K562 (cell line): ENCODE results near the gene FAM83G. TPM values are rescaled to one million over a fixed set of nuclear protein-coding genes. Genes with fewer than 3 reads are reported as not detected.

Experiments used
- ATAC-seq: fragments of 200-7000 bp; cut with Tn5 transposase; 3 replicates; pipeline ENCODE4 v1.9.1; 2020; ENCODE audit warnings: moderate library complexity
- Bru-seq: library from RNA; stranded (reverse); fragments of 400-500 nt; gene quantifications from one replicate; lab custom pipeline; 2021; lab: Mats Ljungman, UMichigan
- BruChase-seq, 2 experiments: library from RNA; stranded (reverse); fragments of 400-500 nt; gene quantifications; one replicate each; lab custom pipeline; 2021; lab: Mats Ljungman, UMichigan
- BruUV-seq: library from RNA; stranded (reverse); fragments of 400-500 nt; replicated peaks from 2 replicates; lab custom pipeline; 2021; lab: Mats Ljungman, UMichigan
- CTCF ChIA-PET: fragments of 300-600 bp; formaldehyde crosslinking; extraction: SDS; loops from one replicate; lab custom pipeline; 2021; ENCODE audit warnings: low intra/inter-chr PET ratio; lab: Yijun Ruan, JAX
- POLR2A ChIA-PET: fragments of 300-600, 350-650 bp; sonication (Branson Sonifier 250); formaldehyde crosslinking; extraction: SDS; loops from one replicate; lab custom pipeline; 2021; ENCODE audit warnings: antibody characterized with exemption, inconsistent platforms; lab: Yijun Ruan, JAX
- DNase-seq, 4 experiments: peaks; one replicate each; pipeline versions ENCODE4 v3.0.0 to v3.0.0-alpha.2; 2011 to 2018; ENCODE audit warnings: low spot score in 3 of 4, mixed read lengths in 3 of 4; ENCODE audit errors: extremely low read depth in 1 of 4
- FAIRE-seq: peaks from 2 replicates; lab custom pipeline; 2011; peaks lifted over from hg19 to GRCh38; lab: Jason Lieb, UNC
- H2AFZ ChIP-seq: 2 replicates; pipeline ENCODE4 v1.6.0; 2011; ENCODE audit warnings: low read depth, low read length, control low read depth, inconsistent platforms
- H3K27ac ChIP-seq: fragments of 200-600 bp; 3 replicates; pipeline ENCODE4 v1.8.0; 2011; ENCODE audit warnings: low read depth, mild to moderate bottlenecking, control low read depth, inconsistent platforms, low read length, moderate library complexity, mixed read lengths; ENCODE audit errors: extremely low read depth
- H3K27me3 ChIP-seq, 2 experiments: fragments of 300-600 bp in 1 of 2; 2 replicates in 1 of 2; 3 replicates in 1 of 2; pipeline versions ENCODE4 v1.6.0 to v1.8.0; 2011; ENCODE audit warnings: inconsistent platforms in 2 of 2, low read length in 2 of 2, mild to moderate bottlenecking in 1 of 2, mixed read lengths in 1 of 2, moderate library complexity in 1 of 2; ENCODE audit not compliant: control insufficient read depth in 2 of 2, insufficient read depth in 2 of 2
- H3K36me3 ChIP-seq: fragments of 300-600 bp; 3 replicates; pipeline ENCODE4 v1.8.0; 2011; ENCODE audit warnings: mild to moderate bottlenecking, low read length, inconsistent platforms; ENCODE audit not compliant: control insufficient read depth, insufficient read depth
- H3K4me1 ChIP-seq, 2 experiments: fragments of 200-600 bp in 1 of 2; replicated peaks in 1 of 2; 2 replicates in 1 of 2; 3 replicates in 1 of 2; pipeline versions ENCODE4 v1.5.1 to v1.8.0; 2011; ENCODE audit warnings: inconsistent platforms in 2 of 2, low read length in 2 of 2, mild to moderate bottlenecking in 1 of 2, mixed read lengths in 1 of 2, moderate library complexity in 1 of 2; ENCODE audit not compliant: control insufficient read depth in 2 of 2, insufficient read depth in 2 of 2
- H3K4me2 ChIP-seq: 2 replicates; pipeline ENCODE4 v1.6.1; 2011; ENCODE audit warnings: low read length, control low read depth, inconsistent platforms, mixed read lengths; ENCODE audit not compliant: insufficient read depth
- H3K4me3 ChIP-seq: fragments of 200-600 bp; sonication (generic), shearing (Covaris generic); 2 replicates; pipeline ENCODE4 v1.5.1; 2016; ENCODE audit warnings: control low read depth, inconsistent platforms
- H3K79me2 ChIP-seq: fragments of 200-600 bp; 3 replicates; pipeline ENCODE4 v1.8.0; 2011; ENCODE audit warnings: low read length, inconsistent platforms; ENCODE audit not compliant: control insufficient read depth, insufficient read depth
- H3K9ac ChIP-seq, 2 experiments: 2 replicates each; pipeline versions ENCODE4 v1.6.0 to v1.6.1; 2011; ENCODE audit warnings: low read depth in 2 of 2, low read length in 2 of 2, control low read depth in 1 of 2, inconsistent platforms in 1 of 2, mild to moderate bottlenecking in 1 of 2, mixed read lengths in 1 of 2; ENCODE audit not compliant: insufficient read depth in 1 of 2
- H3K9me1 ChIP-seq: one replicate; pipeline ENCODE4 v1.6.0; 2011; ENCODE audit warnings: inconsistent platforms, mild to moderate bottlenecking, low read length, moderate library complexity; ENCODE audit not compliant: control insufficient read depth, insufficient read depth
- H3K9me3 ChIP-seq: replicated peaks from 2 replicates; pipeline ENCODE4 v1.5.1; 2011; ENCODE audit warnings: low read depth, low read length, inconsistent platforms; ENCODE audit not compliant: control insufficient read depth, insufficient read depth
- H4K20me1 ChIP-seq: replicated peaks from 2 replicates; pipeline ENCODE4 v1.6.1; 2011; ENCODE audit warnings: low read length, inconsistent platforms, mixed read lengths; ENCODE audit not compliant: control insufficient read depth, insufficient read depth
- BCOR ChIP-seq: fragments of 450-650 bp; IDR thresholded peaks from 2 replicates; pipeline ENCODE4 v1.6.1; 2016
- CC2D1A ChIP-seq: fragments of 450-650 bp; IDR thresholded peaks from 2 replicates; pipeline ENCODE4 v1.6.1; 2017; ENCODE audit warnings: mild to moderate bottlenecking
- ELF4 ChIP-seq: fragments of 450-650 bp; formaldehyde crosslinking; IDR thresholded peaks from 2 replicates; pipeline ENCODE4 v1.4.0; 2022; ENCODE audit warnings: missing genetic modification characterization
- FOXJ3 ChIP-seq: sonication (generic); formaldehyde crosslinking; IDR thresholded peaks from 2 replicates; pipeline ENCODE4 v1.4.0; 2020; ENCODE audit warnings: mild to moderate bottlenecking, missing genetic modification reagents
- GTF2E2 ChIP-seq: fragments of 200-800 bp; sonication (Bioruptor generic); IDR thresholded peaks from 2 replicates; pipeline ENCODE4 v1.6.1; 2016; ENCODE audit warnings: missing genetic modification characterization, missing compliant biosample characterization
- HDAC3 ChIP-seq: fragments of 450-650 bp; IDR thresholded peaks from 2 replicates; pipeline ENCODE4 v1.6.1; 2018; ENCODE audit warnings: borderline replicate concordance, mild to moderate bottlenecking, moderate library complexity; ENCODE audit not compliant: partially characterized antibody
- KDM1A ChIP-seq, 2 experiments: fragments of 450-650 bp; IDR thresholded peaks; 2 replicates each; pipeline ENCODE4 v1.6.1; 2016; ENCODE audit warnings: mild to moderate bottlenecking in 2 of 2
- NCOR1 ChIP-seq: fragments of 450-650 bp; IDR thresholded peaks from 2 replicates; pipeline ENCODE4 v1.6.1; 2016; ENCODE audit warnings: mild to moderate bottlenecking, moderate library complexity
- NFE2 ChIP-seq: IDR thresholded peaks from 2 replicates; pipeline ENCODE4 v1.6.1; 2014; ENCODE audit warnings: antibody characterized with exemption, low read depth
- RAD51 ChIP-seq: fragments of 450-650 bp; IDR thresholded peaks from 2 replicates; pipeline ENCODE4 v1.7.1; 2016; ENCODE audit warnings: low read depth, mild to moderate bottlenecking, borderline replicate concordance
- SMARCA4 ChIP-seq: fragments of 450-650 bp; IDR thresholded peaks from 2 replicates; pipeline ENCODE4 v1.6.1; 2016
- SRSF9 ChIP-seq: fragments of 200-400 bp; formaldehyde crosslinking; IDR thresholded peaks from 2 replicates; pipeline ENCODE4 v1.6.1; 2017; ENCODE audit warnings: low read depth, low read length, borderline replicate concordance
- ZNF583 ChIP-seq: fragments of 250-450 bp; sonication (Bioruptor Pico); IDR thresholded peaks from 2 replicates; pipeline ENCODE4 v1.4.0; 2020
- WGBS: fragments of 100-300 bp; shearing (Covaris generic); methylation state at CpG from one replicate; pipeline ENCODE4 v1.1.6; 2016; ENCODE audit warnings: low coverage, mixed read lengths; ENCODE audit not compliant: insufficient coverage; ENCODE audit errors: missing lambda C conversion rate; 5-methylcytosine and 5-hydroxymethylcytosine counted together
- in situ Hi-C: fragments of 300-500 bp; cut with MboI; formaldehyde crosslinking; loops from 4 replicates; pipeline ENCODE4 v1.15.0; 2018; ENCODE audit warnings: inconsistent platforms, mixed read lengths
- intact Hi-C: fragments of 100-400 bp; cut with micrococcal nuclease; formaldehyde crosslinking; loops from 2 replicates; pipeline ENCODE4 v1.14.2; 2022
- long read RNA-seq, 3 experiments: library from polyadenylated mRNA in 2 of 3; library from RNA in 1 of 3; unstranded in 2 of 3; stranded (forward) in 1 of 3; transcript quantifications; one replicate each; pipeline ENCODE4 v2.0.0, GENCODE V29; 2019 to 2022
- polyA minus RNA-seq, 3 experiments: library from RNA; depleted of rRNA, polyadenylated mRNA; stranded (reverse); fragments of >200 nt; gene quantifications; 2 replicates each; pipeline ENCODE4 v1.2.3, GENCODE V29; 2011
- polyA plus RNA-seq, 8 experiments: library from polyadenylated mRNA; depleted of rRNA in 4 of 8; stranded (reverse) in 5 of 8; unstranded in 3 of 8; fragments of >200 nt; fragmentation: Nextera tagmentation in 2 of 8; fragmentation: Illumina TruSeq in 1 of 8; extraction: Ambion mirVana in 2 of 8; extraction: Trizol in 1 of 8; gene quantifications; 2 replicates each; pipeline versions ENCODE4 v1.2.1 to v1.2.3, GENCODE V29; 2011 to 2014; ENCODE audit warnings: inconsistent platforms in 1 of 8, missing spikeins in 1 of 8
- total RNA-seq, 7 experiments: library from RNA; depleted of rRNA in 6 of 7; stranded (reverse); fragments of >200 nt in 6 of 7; fragmentation: Illumina TruSeq in 2 of 7; extraction: Trizol in 2 of 7; gene quantifications; 2 replicates each; pipeline versions ENCODE4 v1.2.1 to v1.2.3, GENCODE V29; 2011 to 2021; ENCODE audit warnings: low replicate concordance in 1 of 7
- TF ChIP-seq, protein P1 (sequence below), 2 experiments: fragments of 450-650 bp; conservative IDR thresholded peaks; 2 replicates each; pipeline ENCODE4 v1.6.1; 2017; ENCODE audit warnings: mild to moderate bottlenecking in 2 of 2, moderate library complexity in 2 of 2

Gene FAM83G, protein sequence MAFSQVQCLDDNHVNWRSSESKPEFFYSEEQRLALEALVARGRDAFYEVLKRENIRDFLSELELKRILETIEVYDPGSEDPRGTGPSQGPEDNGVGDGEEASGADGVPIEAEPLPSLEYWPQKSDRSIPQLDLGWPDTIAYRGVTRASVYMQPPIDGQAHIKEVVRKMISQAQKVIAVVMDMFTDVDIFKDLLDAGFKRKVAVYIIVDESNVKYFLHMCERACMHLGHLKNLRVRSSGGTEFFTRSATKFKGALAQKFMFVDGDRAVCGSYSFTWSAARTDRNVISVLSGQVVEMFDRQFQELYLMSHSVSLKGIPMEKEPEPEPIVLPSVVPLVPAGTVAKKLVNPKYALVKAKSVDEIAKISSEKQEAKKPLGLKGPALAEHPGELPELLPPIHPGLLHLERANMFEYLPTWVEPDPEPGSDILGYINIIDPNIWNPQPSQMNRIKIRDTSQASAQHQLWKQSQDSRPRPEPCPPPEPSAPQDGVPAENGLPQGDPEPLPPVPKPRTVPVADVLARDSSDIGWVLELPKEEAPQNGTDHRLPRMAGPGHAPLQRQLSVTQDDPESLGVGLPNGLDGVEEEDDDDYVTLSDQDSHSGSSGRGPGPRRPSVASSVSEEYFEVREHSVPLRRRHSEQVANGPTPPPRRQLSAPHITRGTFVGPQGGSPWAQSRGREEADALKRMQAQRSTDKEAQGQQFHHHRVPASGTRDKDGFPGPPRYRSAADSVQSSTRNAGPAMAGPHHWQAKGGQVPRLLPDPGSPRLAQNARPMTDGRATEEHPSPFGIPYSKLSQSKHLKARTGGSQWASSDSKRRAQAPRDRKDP
- total RNA-seq (2011; cell fraction: chromatin; rRNA removed; ENCODE audit: low replicate concordance): 8.8 and 26.9 TPM in 2 replicates
- 22.8 and 25.7 TPM in 2 replicates for total RNA-seq (2011; cell fraction: nucleolus; rRNA removed)
- total RNA-seq (2011; cell fraction: nucleoplasm; rRNA removed): 11.5 and 13.5 TPM in 2 replicates
- 7.6 and 12.9 TPM in 2 replicates for total RNA-seq (2014; rRNA removed)
- total RNA-seq (2014; rRNA removed; fragmentation: Illumina TruSeq; extraction: Trizol): 1.9 and 2.3 TPM in 2 replicates
- 4.2 and 5.6 TPM in 2 replicates for total RNA-seq (2015; rRNA removed; fragmentation: Illumina TruSeq; extraction: Trizol)
- total RNA-seq (2021): 9.1 and 10.3 TPM in 2 replicates
- polyA plus RNA-seq (2011; rRNA removed): 3.4 and 4.2 TPM in 2 replicates
- 3.5 and 6.6 TPM in 2 replicates for polyA plus RNA-seq (2011; cell fraction: cytosol; rRNA removed)
- polyA plus RNA-seq (2011; cell fraction: nucleus; rRNA removed): 9.7 and 20.5 TPM in 2 replicates
- polyA plus RNA-seq (2012): 4.2 and 5.3 TPM in 2 replicates
- polyA plus RNA-seq (2014; fragmentation: Illumina TruSeq; extraction: Trizol): 4.8 and 6.5 TPM in 2 replicates
- under 1 TPM in 1 of 2 experiments, not detected in 1; 0.04 TPM for polyA plus RNA-seq (2014; fragmentation: Nextera tagmentation; extraction: Ambion mirVana)
- 5.5 and 5.7 TPM in 2 replicates for polyA plus RNA-seq (2014; rRNA removed)
- polyA minus RNA-seq (2011; rRNA and poly(A)+ RNA removed): 3.2 and 4.8 TPM in 2 replicates
- 5.2 and 5.4 TPM in 2 replicates for polyA minus RNA-seq (2011; cell fraction: cytosol; rRNA and poly(A)+ RNA removed)
- 7.1 and 7.9 TPM in 2 replicates for polyA minus RNA-seq (2011; cell fraction: nucleus; rRNA and poly(A)+ RNA removed)
- percentile 55 among the genes with signal in this experiment for Bru-seq, nascent RNA
- percentile 53 among the genes with signal in this experiment for BruChase-seq, experiment 1, labeled RNA remaining after a 2-hour chase
- percentile 53 among the genes with signal in this experiment for BruChase-seq, experiment 2, labeled RNA remaining after a 6-hour chase
- long read RNA-seq, experiment 1, partial matches to known transcripts: 45 of 50 reads
- long read RNA-seq, experiment 1, other reads (novel, unspliced or antisense): 5 of 50 reads
- long read RNA-seq, experiment 2, full-length matches to known transcripts: 7 of 11 reads
- long read RNA-seq, experiment 2, partial matches to known transcripts: 1 of 11 reads
- long read RNA-seq, experiment 2, other reads (novel, unspliced or antisense): 3 of 11 reads
- long read RNA-seq, experiment 3, partial matches to known transcripts: 1 of 3 reads
- long read RNA-seq, experiment 3, other reads (novel, unspliced or antisense): 2 of 3 reads

DNA sequence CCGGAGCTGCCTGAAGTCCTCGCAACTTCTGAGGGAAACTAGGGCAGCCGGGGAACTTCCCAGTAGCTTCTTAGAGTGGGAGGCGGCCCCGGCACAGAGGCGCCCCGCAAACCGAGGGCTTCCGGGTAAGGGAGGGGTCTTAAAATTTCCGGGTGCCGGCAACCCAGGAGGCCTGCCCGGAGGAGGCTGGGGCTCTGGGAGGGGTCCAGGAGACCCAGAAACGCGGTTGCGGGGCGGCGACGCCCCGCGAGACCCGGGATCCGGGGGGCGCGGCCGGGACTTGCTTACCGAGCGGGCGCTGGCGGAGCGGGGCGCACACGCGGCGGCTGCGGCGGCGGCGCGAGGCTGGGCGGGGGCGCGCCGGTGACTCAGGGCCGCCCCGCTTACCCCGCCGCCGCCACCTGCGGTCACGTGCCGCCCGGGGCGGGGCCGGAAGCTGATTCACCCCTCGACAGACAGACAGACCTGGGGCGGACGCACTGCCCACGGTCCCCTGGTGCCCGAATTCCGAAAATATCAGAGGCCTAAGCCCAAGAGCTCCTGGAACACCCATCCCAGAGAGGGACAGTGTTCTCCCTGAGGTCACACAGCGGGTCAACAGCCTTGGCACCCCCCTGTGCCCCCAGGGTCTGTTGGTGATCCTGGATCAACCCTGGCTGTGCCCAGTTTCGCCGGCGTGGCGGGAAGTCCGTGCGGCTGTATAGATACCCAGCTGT is at the start of gene FAM83G:
FAM83G (minus strand) TSS at position 344 of the 716 bp plus-strand sequence. CDS start 723 bp downstream, outside the sequence.
- H3K36me3 ChIP-seq: peaks cover 29% of the 10 kb centered on the region; the same call in 1 of the 3 replicates
- intact Hi-C loops (no loop called here), in situ Hi-C loops (no loop called here)
- peak within 1 kb of the TSS; percentile 84 for H3K4me2 ChIP-seq
- H3K27me3 ChIP-seq: no peaks in the 10 kb centered on the region
- peak; percentile 91 for ATAC-seq
- peak within 1 kb of the TSS; percentile 65 for H3K4me3 ChIP-seq
- ChIA-PET POLR2A (interaction anchor here (0.6 to 1.1 kb wide), 6 partner anchors 13 to 865 kb away, joined by 3 to 4 read pairs (median 3); no protein-coding TSS in a partner anchor), CTCF (no interaction called here)
- WGBS: 13% methylated on average over 12 of the region's 67 CpGs
- H3K9ac ChIP-seq: peak within 1 kb of the TSS; percentile 78 to 93
- no peak for FAIRE-seq
- no peaks in the 10 kb centered on the region for H3K9me3 ChIP-seq
- H3K4me1 ChIP-seq: peaks cover 23 to 47% of the 10 kb centered on the region in 2 experiments
- peaks cover 20% of the 10 kb centered on the region for H4K20me1 ChIP-seq
- peak within 1 kb of the TSS; percentile 88 for H3K27ac ChIP-seq
- peak within 1 kb of the TSS; percentile 93 for H2AFZ ChIP-seq
- H3K79me2 ChIP-seq: peaks cover 13% of the 10 kb centered on the region; the same call in 2 of the 3 replicates
- no peaks in the 10 kb centered on the region for H3K9me1 ChIP-seq
- DNase-seq: peak; percentile 84 to 87 (median 86)
- BruUV-seq: no TSS peak
- TF ChIP-seq GTF2E2 (tag) (no peak), NCOR1 (no peak), ELF4 (CRISPR knock-in tag) (no peak), CC2D1A (no peak), KDM1A (IDR thresholded peaks at IDR 0.05) (no peak), HDAC3 (no peak), SRSF9 (no peak), FOXJ3 (CRISPR knock-in tag) (no peak), BCOR (peak; percentile 50; the same call in 1 of the 2 replicates), RAD51 (peak; percentile 74; the same call in 1 of the 2 replicates), SMARCA4 (no peak), NFE2 (peak; percentile 26; the same call in 1 of the 2 replicates), ZNF583 (no peak)
- TF ChIP-seq, protein P1, sequence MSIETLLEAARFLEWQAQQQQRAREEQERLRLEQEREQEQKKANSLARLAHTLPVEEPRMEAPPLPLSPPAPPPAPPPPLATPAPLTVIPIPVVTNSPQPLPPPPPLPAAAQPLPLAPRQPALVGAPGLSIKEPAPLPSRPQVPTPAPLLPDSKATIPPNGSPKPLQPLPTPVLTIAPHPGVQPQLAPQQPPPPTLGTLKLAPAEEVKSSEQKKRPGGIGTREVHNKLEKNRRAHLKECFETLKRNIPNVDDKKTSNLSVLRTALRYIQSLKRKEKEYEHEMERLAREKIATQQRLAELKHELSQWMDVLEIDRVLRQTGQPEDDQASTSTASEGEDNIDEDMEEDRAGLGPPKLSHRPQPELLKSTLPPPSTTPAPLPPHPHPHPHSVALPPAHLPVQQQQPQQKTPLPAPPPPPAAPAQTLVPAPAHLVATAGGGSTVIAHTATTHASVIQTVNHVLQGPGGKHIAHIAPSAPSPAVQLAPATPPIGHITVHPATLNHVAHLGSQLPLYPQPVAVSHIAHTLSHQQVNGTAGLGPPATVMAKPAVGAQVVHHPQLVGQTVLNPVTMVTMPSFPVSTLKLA (conservative IDR thresholded peaks at IDR 0.05): 0 out of 4 replicates have a peak, but pooled peaks of 1 of the 2 experiments have one; percentile 14
